GM12878 (cell line): ENCODE data around the gene SLC4A8. TPM values are rescaled to one million over a fixed set of nuclear protein-coding genes. Genes with fewer than 3 reads are reported as not detected.

Experiments used
- ATAC-seq: fragments of 200-7000 bp; cut with Tn5 transposase; 3 replicates; pipeline ENCODE4 v1.9.1; 2020; ENCODE audit warnings: mild to moderate bottlenecking, moderate library complexity
- BruUV-seq: library from RNA; stranded (reverse); fragments of 400-500 nt; replicated peaks from 2 replicates; lab custom pipeline; 2021; lab: Mats Ljungman, UMichigan
- CTCF ChIA-PET: fragments of 300-600 bp; sonication (Branson Sonifier 250); formaldehyde crosslinking; extraction: SDS; loops from one replicate; lab custom pipeline; 2021; ENCODE audit warnings: inconsistent platforms; lab: Yijun Ruan, JAX
- POLR2A ChIA-PET: fragments of 350-600 bp; formaldehyde crosslinking; extraction: SDS; loops from one replicate; lab custom pipeline; 2021; ENCODE audit warnings: inconsistent platforms; lab: Charles Lee
- RAD21 ChIA-PET: fragments of 300-600 bp; sonication (Branson Sonifier 250); formaldehyde crosslinking; loops from one replicate; lab custom pipeline; 2023; ENCODE audit warnings: antibody characterized with exemption; ENCODE audit not compliant: unreplicated experiment; lab: Charles Lee
- SMC1A ChIA-PET: fragments of 300-600 bp; sonication (Branson Sonifier 250); formaldehyde crosslinking; loops from one replicate; lab custom pipeline; 2023; ENCODE audit not compliant: unreplicated experiment, uncharacterized antibody; lab: Charles Lee
- DNase-seq: peaks from one replicate; pipeline ENCODE4 v3.0.0-alpha.2; 2011; ENCODE audit warnings: low read depth, low spot score
- FAIRE-seq: peaks from 3 replicates; lab custom pipeline; 2011; peaks lifted over from hg19 to GRCh38; lab: Jason Lieb, UNC
- H2AFZ ChIP-seq: 2 replicates; pipeline ENCODE4 v1.6.0; 2011; ENCODE audit warnings: low read depth, low read length, control low read depth; ENCODE audit not compliant: control insufficient read depth
- H3K27ac ChIP-seq: 2 replicates; pipeline ENCODE4 v1.5.1; 2011; ENCODE audit warnings: control low read depth; ENCODE audit not compliant: control insufficient read depth, insufficient read depth
- H3K27me3 ChIP-seq, 2 experiments: replicated peaks in 1 of 2; 2 replicates each; pipeline versions ENCODE4 v1.6.0 to v1.6.1; 2011; ENCODE audit warnings: low read length in 1 of 2; ENCODE audit not compliant: control insufficient read depth in 2 of 2, insufficient read depth in 2 of 2
- H3K36me3 ChIP-seq, 2 experiments: 2 replicates each; pipeline ENCODE4 v1.5.1; 2011; ENCODE audit warnings: low read length in 1 of 2; ENCODE audit not compliant: control insufficient read depth in 2 of 2, insufficient read depth in 2 of 2
- H3K4me1 ChIP-seq: 2 replicates; pipeline ENCODE4 v1.6.1; 2011; ENCODE audit warnings: mild to moderate bottlenecking, low read length, moderate library complexity, mixed read lengths; ENCODE audit not compliant: control insufficient read depth, insufficient read depth
- H3K4me2 ChIP-seq: 2 replicates; pipeline ENCODE4 v1.6.0; 2011; ENCODE audit warnings: control low read depth; ENCODE audit not compliant: control insufficient read depth, insufficient read depth
- H3K4me3 ChIP-seq: fragments of 200-600 bp; sonication (generic); 2 replicates; pipeline ENCODE4 v1.5.1; 2016
- H3K79me2 ChIP-seq: 2 replicates; pipeline ENCODE4 v1.6.0; 2011; ENCODE audit warnings: low read length; ENCODE audit not compliant: control insufficient read depth, insufficient read depth
- H3K9ac ChIP-seq: 2 replicates; pipeline ENCODE4 v1.8.0; 2011; ENCODE audit warnings: low read length, control low read depth, mixed read lengths; ENCODE audit not compliant: control insufficient read depth, insufficient read depth
- H3K9me3 ChIP-seq: replicated peaks from 3 replicates; pipeline ENCODE4 v1.5.1; 2011; ENCODE audit warnings: mild to moderate bottlenecking, low read length; ENCODE audit not compliant: control insufficient read depth, insufficient read depth
- H4K20me1 ChIP-seq: 2 replicates; pipeline ENCODE4 v1.6.0; 2011; ENCODE audit not compliant: control insufficient read depth, insufficient read depth
- BCL11A ChIP-seq: IDR thresholded peaks from 2 replicates; pipeline ENCODE4 v1.6.1; 2011; ENCODE audit warnings: low read depth, low read length
- FOS ChIP-seq: IDR thresholded peaks from 3 replicates; pipeline ENCODE4 v1.6.1; 2011; ENCODE audit warnings: borderline replicate concordance; ENCODE audit not compliant: insufficient read length; ENCODE audit errors: extremely low read depth
- LARP7 ChIP-seq: fragments of 450-650 bp; IDR thresholded peaks from 2 replicates; pipeline ENCODE4 v1.6.1; 2017; ENCODE audit warnings: mild to moderate bottlenecking
- MEF2B ChIP-seq: fragments of 450-650 bp; IDR thresholded peaks from 2 replicates; pipeline ENCODE4 v1.6.1; 2018; ENCODE audit warnings: mild to moderate bottlenecking, moderate library complexity; ENCODE audit not compliant: partially characterized antibody, poor library complexity, severe bottlenecking
- NFYB ChIP-seq: IDR thresholded peaks from 2 replicates; pipeline ENCODE4 v1.6.1; 2011; ENCODE audit warnings: low read depth, mild to moderate bottlenecking, low read length, improper control_type of control experiment, moderate library complexity; ENCODE audit not compliant: insufficient read depth
- POLR2AphosphoS5 ChIP-seq: IDR thresholded peaks from 2 replicates; pipeline ENCODE4 v1.6.1; 2011; ENCODE audit warnings: mild to moderate bottlenecking, low read length, inconsistent platforms
- SIX5 ChIP-seq: IDR thresholded peaks from 2 replicates; pipeline ENCODE4 v1.6.1; 2011; ENCODE audit warnings: mild to moderate bottlenecking, low read depth, low read length, moderate library complexity; ENCODE audit not compliant: severe bottlenecking
- SMAD5 ChIP-seq: IDR thresholded peaks from 2 replicates; pipeline ENCODE4 v1.6.1; 2016; ENCODE audit warnings: antibody characterized with exemption, low read depth
- SMC3 ChIP-seq: IDR thresholded peaks from 2 replicates; pipeline ENCODE4 v1.6.1; 2011; ENCODE audit warnings: low read length, improper control_type of control experiment, borderline replicate concordance
- SUPT20H ChIP-seq: IDR thresholded peaks from 2 replicates; pipeline ENCODE4 v1.6.1; 2011; ENCODE audit warnings: low read depth, mild to moderate bottlenecking, low read length, moderate library complexity, borderline replicate concordance; ENCODE audit not compliant: control insufficient read depth
- TBL1XR1 ChIP-seq: IDR thresholded peaks from 2 replicates; pipeline ENCODE4 v1.6.1; 2012; ENCODE audit warnings: low read depth, low read length, improper control_type of control experiment
- ZNF274 ChIP-seq: IDR thresholded peaks from one replicate; pipeline ENCODE4 v1.8.0; 2011; ENCODE audit not compliant: insufficient read length, insufficient read depth
- WGBS: methylation state at CpG from one replicate; pipeline ENCODE4 v1.1.6; 2016; ENCODE audit warnings: low lambda C conversion rate; ENCODE audit not compliant: insufficient replicate concordance, insufficient coverage; ENCODE audit errors: missing lambda C conversion rate; 5-methylcytosine and 5-hydroxymethylcytosine counted together
- in situ Hi-C: fragments of 300-500 bp; cut with MboI; formaldehyde crosslinking; loops from 9 replicates; pipeline ENCODE4 v1.14.3; 2018; ENCODE audit warnings: mixed read lengths
- intact Hi-C: fragments of 100-400 bp; cut with micrococcal nuclease; formaldehyde crosslinking; loops from one replicate; pipeline ENCODE4 v1.14.2; 2022; ENCODE audit not compliant: unreplicated experiment
- polyA plus RNA-seq, 11 experiments: library from polyadenylated mRNA; depleted of rRNA in 4 of 11; unstranded in 6 of 11; stranded (reverse) in 5 of 11; fragments of >200 nt; fragmentation: Nextera tagmentation in 4 of 11; fragmentation: Illumina TruSeq in 1 of 11; extraction: Ambion mirVana in 4 of 11; extraction: Trizol in 1 of 11; gene quantifications; 1 replicate in 1 of 11; 2 replicates in 10 of 11; pipeline versions ENCODE4 v1.2.1 to v1.2.3, GENCODE V29; 2011 to 2016; ENCODE audit warnings: inconsistent platforms in 2 of 11, missing spikeins in 2 of 11, low read depth in 1 of 11
- total RNA-seq, 4 experiments: library from RNA; depleted of rRNA in 3 of 4; stranded (reverse); fragments of >200 nt in 3 of 4; fragmentation: Illumina TruSeq in 1 of 4; extraction: Trizol in 1 of 4; gene quantifications; 2 replicates each; pipeline versions ENCODE4 v1.2.1 to v1.2.3, GENCODE V29; 2013 to 2021
- TF ChIP-seq, protein P1 (sequence below): IDR thresholded peaks from 2 replicates; pipeline ENCODE4 v1.6.1; 2012; ENCODE audit warnings: low read length, inconsistent platforms
- TF ChIP-seq, protein P2 (sequence below): IDR thresholded peaks from 2 replicates; pipeline ENCODE4 v1.6.1; 2011; ENCODE audit warnings: low read depth, mild to moderate bottlenecking, low read length, moderate library complexity, borderline replicate concordance; ENCODE audit errors: extremely low read depth
- TF ChIP-seq, protein P3 (sequence below): fragments of 450-650 bp; IDR thresholded peaks from 2 replicates; pipeline ENCODE4 v1.6.1; 2018; ENCODE audit warnings: mild to moderate bottlenecking, low read depth, moderate library complexity; ENCODE audit not compliant: partially characterized antibody

Gene SLC4A8
- total and polyA plus RNA-seq, 10 of the 15 experiments (the other 5 are each of a cell fraction or from before 2014, with no cell fraction given): 1.4 to 7.7 (median 3.7) TPM

DNA sequence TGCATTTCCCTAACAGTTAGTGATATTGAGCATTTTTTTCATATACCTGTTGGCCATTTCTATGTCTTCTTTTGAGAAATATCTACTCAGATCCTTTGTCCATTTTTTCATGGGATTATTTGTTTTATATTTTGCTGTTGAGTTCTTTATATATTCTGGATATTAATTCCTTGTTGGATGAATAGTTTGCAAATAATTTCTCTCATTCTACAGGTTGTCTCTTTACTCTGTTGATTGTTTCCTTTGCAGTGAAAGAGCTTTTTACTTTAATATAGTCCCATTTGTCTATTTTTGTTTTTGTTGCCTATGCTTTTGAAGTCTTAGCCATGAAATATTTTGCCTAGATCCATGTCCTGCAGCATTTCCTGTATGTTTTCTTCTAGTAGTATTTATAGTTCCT lies 11.5 kb upstream of the SLC4A8 start:
- Histone ChIP-seq H3K4me3 (no peak overlapping the region), H3K9me3 (no peaks in the 10 kb centered on the region), H3K27me3 (no peaks in the 10 kb centered on the region), H3K9ac (no peak overlapping the region), H3K79me2 (no peaks in the 10 kb centered on the region), H3K4me2 (no peak overlapping the region), H2AFZ (no peak overlapping the region), H3K4me1 (no peaks in the 10 kb centered on the region), H4K20me1 (no peaks in the 10 kb centered on the region), H3K36me3 (no peaks in the 10 kb centered on the region), H3K27ac (no peak overlapping the region)
- no TSS peak for BruUV-seq
- FAIRE-seq (no peak), DNase-seq (no peak), ATAC-seq (no peak)
- in situ Hi-C loops: no loop called here
- ChIA-PET POLR2A (no interaction called here), RAD21 (no interaction called here), SMC1A (no interaction called here), CTCF (interaction anchor here (0.5 to 1.2 kb wide), 2 partner anchors 45 to 865 kb away, joined by 3 to 6 read pairs; no protein-coding TSS in a partner anchor)
- intact Hi-C loops: no loop called here
- TF ChIP-seq FOS (no peak), TBL1XR1 (no peak), BCL11A (no peak), LARP7 (no peak), SMC3 (no peak), SMAD5 (no peak), ZNF274 (no peak)
- TF ChIP-seq, protein P1, sequence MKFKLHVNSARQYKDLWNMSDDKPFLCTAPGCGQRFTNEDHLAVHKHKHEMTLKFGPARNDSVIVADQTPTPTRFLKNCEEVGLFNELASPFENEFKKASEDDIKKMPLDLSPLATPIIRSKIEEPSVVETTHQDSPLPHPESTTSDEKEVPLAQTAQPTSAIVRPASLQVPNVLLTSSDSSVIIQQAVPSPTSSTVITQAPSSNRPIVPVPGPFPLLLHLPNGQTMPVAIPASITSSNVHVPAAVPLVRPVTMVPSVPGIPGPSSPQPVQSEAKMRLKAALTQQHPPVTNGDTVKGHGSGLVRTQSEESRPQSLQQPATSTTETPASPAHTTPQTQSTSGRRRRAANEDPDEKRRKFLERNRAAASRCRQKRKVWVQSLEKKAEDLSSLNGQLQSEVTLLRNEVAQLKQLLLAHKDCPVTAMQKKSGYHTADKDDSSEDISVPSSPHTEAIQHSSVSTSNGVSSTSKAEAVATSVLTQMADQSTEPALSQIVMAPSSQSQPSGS: no peak

DNA sequence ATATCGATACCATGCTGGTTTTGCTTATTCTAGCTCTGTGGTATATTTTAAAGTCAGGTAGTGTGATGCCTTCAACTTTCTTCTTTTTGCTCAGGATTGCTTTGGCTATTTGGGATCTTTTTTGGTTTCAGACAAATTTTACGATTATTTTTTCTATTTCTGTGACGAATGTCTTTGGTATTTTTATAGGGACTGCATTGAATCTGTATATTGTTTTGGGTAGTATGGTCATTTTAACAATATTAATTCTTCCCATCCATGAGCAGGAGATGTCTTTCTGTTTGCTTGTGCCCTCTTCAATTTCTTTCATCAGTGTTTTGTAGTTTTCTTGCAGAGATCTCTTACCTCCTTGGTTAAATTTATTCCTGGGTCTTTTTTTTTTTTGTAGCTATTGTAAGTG lies 10.8 kb upstream of the SLC4A8 start:
- ATAC-seq (no peak), FAIRE-seq (no peak), DNase-seq (no peak)
- Histone ChIP-seq H3K4me3 (no peak overlapping the region), H3K9ac (no peak overlapping the region), H4K20me1 (no peaks in the 10 kb centered on the region), H3K4me1 (no peaks in the 10 kb centered on the region), H3K27me3 (no peaks in the 10 kb centered on the region), H3K36me3 (no peaks in the 10 kb centered on the region), H3K79me2 (no peaks in the 10 kb centered on the region), H3K9me3 (no peaks in the 10 kb centered on the region), H3K27ac (no peak overlapping the region), H3K4me2 (no peak overlapping the region), H2AFZ (no peak overlapping the region)
- SMC1A ChIA-PET: no interaction called here
- intact Hi-C loops: no loop called here
- RAD21 ChIA-PET: interaction anchor here (0.7 kb wide), 1 partner anchor 16 kb away, joined by 3 read pairs; no protein-coding TSS in a partner anchor
- 97% methylated on average over 3 of the region's 3 CpGs for WGBS
- BruUV-seq: no TSS peak
- in situ Hi-C loops: no loop called here
- POLR2A ChIA-PET: interaction anchor here (0.8 kb wide), 1 partner anchor 22 kb away, joined by 3 read pairs; no protein-coding TSS in a partner anchor
- CTCF ChIA-PET: no interaction called here
- TF ChIP-seq NFYB: no peak
- no peak for TF ChIP-seq SIX5
- no peak for TF ChIP-seq SUPT20H
- no peak for TF ChIP-seq POLR2AphosphoS5
- TF ChIP-seq, protein P2, sequence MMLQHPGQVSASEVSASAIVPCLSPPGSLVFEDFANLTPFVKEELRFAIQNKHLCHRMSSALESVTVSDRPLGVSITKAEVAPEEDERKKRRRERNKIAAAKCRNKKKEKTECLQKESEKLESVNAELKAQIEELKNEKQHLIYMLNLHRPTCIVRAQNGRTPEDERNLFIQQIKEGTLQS: no peak
- TF ChIP-seq, protein P3, sequence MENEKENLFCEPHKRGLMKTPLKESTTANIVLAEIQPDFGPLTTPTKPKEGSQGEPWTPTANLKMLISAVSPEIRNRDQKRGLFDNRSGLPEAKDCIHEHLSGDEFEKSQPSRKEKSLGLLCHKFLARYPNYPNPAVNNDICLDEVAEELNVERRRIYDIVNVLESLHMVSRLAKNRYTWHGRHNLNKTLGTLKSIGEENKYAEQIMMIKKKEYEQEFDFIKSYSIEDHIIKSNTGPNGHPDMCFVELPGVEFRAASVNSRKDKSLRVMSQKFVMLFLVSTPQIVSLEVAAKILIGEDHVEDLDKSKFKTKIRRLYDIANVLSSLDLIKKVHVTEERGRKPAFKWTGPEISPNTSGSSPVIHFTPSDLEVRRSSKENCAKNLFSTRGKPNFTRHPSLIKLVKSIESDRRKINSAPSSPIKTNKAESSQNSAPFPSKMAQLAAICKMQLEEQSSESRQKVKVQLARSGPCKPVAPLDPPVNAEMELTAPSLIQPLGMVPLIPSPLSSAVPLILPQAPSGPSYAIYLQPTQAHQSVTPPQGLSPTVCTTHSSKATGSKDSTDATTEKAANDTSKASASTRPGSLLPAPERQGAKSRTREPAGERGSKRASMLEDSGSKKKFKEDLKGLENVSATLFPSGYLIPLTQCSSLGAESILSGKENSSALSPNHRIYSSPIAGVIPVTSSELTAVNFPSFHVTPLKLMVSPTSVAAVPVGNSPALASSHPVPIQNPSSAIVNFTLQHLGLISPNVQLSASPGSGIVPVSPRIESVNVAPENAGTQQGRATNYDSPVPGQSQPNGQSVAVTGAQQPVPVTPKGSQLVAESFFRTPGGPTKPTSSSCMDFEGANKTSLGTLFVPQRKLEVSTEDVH: no peak
- no peak for TF ChIP-seq MEF2B
